NCI-H1930 (cell line): ENCODE data around the gene ITIH6.
"Not testable (repeated sequence)": the region's sequence is repeated elsewhere in the genome, so short reads cannot be mapped to it uniquely, and the experiment has no call there.

Experiments
- DNase-seq, 2 experiments: peaks; one replicate each; lab custom pipeline; 2025; lab: John Stamatoyannopoulos, UW

Gene ITIH6, protein sequence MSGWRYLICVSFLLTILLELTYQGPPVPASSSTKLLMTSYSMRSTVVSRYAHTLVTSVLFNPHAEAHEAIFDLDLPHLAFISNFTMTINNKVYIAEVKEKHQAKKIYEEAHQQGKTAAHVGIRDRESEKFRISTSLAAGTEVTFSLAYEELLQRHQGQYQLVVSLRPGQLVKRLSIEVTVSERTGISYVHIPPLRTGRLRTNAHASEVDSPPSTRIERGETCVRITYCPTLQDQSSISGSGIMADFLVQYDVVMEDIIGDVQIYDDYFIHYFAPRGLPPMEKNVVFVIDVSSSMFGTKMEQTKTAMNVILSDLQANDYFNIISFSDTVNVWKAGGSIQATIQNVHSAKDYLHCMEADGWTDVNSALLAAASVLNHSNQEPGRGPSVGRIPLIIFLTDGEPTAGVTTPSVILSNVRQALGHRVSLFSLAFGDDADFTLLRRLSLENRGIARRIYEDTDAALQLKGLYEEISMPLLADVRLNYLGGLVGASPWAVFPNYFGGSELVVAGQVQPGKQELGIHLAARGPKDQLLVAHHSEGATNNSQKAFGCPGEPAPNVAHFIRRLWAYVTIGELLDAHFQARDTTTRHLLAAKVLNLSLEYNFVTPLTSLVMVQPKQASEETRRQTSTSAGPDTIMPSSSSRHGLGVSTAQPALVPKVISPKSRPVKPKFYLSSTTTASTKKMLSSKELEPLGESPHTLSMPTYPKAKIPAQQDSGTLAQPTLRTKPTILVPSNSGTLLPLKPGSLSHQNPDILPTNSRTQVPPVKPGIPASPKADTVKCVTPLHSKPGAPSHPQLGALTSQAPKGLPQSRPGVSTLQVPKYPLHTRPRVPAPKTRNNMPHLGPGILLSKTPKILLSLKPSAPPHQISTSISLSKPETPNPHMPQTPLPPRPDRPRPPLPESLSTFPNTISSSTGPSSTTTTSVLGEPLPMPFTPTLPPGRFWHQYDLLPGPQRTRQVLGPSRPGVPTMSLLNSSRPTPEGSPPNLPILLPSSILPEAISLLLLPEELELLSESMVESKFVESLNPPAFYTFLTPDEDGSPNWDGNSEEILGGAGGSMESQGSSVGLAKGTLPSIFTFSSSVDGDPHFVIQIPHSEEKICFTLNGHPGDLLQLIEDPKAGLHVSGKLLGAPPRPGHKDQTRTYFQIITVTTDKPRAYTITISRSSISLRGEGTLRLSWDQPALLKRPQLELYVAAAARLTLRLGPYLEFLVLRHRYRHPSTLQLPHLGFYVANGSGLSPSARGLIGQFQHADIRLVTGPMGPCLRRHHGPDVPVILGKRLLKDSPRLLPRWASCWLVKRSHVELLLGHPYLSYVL

DNA sequence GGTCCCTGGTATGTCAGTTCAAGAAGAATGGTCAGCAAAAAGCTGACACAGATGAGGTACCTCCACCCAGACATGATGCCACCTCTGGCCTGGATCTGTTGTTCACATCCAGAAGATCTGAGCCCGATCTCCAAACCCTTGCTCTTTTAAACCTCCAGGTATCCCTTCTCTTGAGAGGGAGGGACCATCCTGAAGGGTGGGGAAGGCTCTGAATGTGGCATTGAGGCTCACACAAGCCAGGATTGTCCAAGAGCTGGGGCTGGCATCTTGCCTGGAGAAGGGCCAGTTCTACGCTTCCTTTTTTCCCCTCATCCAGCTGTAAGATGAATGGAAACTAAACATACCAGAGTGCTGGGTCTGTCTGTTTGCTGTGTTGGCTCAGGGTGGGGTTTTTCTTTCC, at the start of gene ITIH6:
ITIH6 (minus strand) TSS at position 119 of the 400 bp plus-strand sequence; CDS start at position 74, 45 bp downstream.
- DNase-seq, result no peak

DNA sequence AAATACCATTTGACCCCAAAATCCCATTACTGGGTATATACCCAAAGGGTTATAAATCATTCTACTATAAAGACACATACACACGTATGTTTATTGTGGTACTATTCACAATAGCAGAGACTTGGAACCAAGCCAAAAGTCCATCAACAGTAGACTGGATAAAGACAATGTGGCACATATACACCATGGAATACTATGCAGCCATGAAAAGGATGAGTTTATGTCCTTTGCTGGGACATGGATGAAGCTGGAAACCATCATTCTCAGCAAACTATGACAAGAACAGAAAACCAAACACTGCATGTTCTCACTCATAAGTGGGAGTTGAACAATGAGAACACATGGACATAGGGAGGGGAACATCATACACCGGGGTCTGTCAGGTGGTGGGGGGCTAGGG, 49.6 kb upstream of the ITIH6 start:
- not testable (repeated sequence) for DNase-seq

DNA sequence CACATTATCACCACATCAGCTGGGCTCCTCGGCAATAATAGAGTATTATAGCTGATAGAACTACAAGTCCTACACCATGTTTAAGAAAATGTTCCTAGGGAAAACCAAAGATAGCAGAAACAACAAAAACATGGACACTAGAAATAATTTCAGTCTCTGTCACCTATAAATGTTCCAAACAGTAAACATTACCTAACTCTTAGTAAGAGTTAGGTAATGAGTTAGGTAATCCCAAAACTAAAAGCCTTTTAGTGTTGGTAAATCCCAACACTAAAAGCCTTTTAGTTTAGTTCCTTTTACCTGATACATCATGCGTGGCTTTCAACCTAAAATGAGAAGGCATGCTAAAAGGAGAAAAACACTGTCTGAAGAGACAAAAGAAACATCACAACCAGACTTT, 45.0 kb upstream of the ITIH6 start:
- DNase-seq, result no peak

DNA sequence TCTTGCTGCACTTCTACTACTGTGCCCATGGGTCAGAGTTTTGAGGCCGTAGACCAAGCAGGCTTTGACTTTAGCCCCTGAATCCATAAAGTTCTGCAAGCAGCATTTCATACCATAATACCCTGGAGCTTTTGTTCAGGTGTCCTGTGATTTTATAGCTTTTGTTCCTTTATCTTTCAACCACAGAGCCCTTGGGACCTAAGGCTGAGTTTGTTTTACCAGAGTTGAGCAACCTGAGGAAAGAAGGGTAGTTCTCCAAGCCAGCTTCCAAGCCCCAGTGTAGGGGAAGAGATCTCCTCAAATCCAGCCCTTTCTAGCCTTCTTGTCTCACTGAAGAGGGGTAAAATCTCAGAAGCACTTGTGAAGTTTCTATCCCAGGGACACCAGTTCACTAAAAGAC, 44.6 kb upstream of the ITIH6 start:
- DNase-seq, result no peak

DNA sequence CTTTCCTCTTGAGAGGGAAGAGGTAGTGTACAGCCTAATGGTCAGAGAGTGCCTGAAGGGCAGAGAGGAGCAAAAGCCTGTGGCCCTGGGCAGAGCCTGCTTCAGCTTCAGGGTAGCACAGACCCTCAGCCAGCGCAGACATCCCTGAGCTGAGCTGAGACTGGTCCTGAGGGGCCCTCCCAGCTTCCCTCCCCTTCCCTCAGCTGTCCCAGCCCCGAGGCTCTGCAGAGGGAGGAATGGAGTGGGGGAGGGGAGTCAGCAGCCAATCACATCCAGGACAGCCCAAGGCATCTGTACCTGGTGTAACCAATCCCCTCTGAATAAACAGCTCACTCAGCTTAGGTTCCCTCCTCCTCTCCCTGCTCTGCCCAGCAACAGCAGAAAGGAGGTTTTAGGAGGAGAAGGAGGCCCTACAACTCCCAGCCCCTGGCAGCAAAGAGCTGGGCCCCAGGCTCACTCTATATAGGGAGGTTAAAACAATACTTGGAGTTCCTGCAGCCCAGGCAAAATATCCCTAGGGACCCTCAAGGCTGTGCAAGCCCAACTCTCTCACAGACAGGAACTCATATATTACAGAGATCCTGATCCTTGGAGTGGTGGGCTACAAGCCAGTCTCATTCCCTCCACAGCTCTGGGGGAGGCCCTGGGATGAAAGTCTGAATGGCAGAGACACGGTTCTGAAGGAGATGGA, 43.3 kb upstream of the ITIH6 start:
- not testable (repeated sequence) for DNase-seq

DNA sequence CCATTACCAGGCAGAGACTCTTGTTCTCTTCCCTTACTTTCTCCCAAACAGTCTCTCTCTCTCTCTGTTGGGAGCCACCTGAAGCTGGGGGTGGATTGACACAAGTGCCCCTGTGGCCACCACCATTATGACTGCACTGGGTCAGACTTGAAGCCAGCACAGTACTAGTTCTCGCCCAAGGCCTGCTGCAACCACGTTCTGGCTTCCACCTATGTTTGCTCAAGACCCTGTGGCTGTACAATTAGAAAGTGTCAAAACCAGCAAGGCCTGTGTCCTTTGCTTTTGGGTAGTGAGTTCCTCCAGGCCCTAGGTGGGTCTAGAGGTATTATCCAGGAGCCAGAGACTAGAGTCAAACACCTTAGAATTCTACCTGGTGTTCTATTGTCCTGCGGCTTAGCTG, 40.5 kb upstream of the ITIH6 start:
- no peak for DNase-seq

DNA sequence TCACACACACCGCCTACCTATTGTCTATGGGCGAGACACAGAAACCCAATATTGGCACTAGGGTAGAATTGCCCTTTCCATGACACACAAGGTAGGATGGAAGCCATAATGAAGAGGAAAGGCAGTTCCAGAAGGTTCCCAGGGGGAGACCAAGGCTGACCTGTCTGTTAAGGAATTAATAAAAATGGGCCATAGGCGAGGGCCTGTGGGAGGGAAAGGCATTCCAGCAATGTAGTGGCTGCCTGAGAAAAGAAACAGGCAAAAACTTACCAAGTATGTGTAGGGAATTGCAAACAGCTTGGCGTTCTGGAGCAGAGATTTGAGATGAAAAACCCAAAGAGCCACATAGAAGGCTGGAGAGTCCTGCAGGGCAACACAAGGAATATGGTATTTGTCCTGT, 28.5 kb upstream of the ITIH6 start:
- no peak for DNase-seq

DNA sequence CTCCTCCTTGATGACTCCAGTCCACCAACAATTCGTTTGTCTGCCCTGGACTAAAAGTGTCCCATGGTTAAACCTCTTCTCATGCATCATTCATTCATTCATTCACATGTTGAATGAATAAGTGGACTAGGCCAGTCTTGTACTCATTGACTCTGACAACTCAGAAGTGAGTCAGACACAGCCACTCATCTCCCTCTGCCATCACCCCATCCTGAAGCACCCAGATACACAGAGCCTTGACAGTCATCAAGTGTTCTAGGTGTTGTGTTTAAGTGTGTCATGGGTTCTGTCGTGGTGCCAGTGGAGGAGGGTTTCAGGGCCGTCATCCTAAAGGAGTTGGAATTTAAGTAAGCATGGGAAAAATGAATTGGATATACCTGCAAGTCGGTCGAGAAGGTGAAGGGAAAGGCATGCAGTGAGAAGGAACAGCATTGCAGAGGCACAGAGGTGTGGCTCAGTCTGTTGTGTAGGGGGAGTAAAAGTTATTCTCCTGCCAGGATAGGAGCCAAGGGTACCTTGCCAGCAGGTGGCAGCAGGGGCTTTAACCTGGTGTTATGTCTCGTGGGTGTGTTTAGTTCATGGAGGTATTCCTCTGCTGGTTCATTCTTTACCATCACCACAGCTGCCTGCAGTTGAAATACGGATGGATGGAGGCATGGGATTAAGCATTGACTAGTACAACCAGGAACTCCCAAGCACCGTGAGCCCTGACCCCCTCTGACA, 27.8 kb upstream of the ITIH6 start:
- no peak for DNase-seq

DNA sequence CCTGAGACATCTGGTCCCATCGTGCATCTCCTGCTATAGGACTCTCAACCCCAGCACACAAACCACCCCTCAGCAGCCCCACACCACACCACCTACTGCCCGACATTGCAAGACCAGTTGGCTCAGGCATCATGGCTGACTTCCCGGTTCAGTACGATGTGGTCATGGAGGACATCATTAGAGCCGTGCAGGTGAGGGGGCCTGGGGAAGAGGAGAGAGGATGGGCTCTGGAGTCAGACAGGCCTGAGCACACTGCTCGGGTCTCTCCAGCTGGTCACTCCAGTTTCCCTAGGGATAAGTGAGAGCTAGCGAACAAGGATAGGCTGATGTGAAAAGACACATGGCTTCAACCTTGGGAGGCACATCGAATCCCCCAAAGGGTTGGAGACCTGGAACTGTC, 26.7 kb upstream of the ITIH6 start:
- DNase-seq, result no peak

DNA sequence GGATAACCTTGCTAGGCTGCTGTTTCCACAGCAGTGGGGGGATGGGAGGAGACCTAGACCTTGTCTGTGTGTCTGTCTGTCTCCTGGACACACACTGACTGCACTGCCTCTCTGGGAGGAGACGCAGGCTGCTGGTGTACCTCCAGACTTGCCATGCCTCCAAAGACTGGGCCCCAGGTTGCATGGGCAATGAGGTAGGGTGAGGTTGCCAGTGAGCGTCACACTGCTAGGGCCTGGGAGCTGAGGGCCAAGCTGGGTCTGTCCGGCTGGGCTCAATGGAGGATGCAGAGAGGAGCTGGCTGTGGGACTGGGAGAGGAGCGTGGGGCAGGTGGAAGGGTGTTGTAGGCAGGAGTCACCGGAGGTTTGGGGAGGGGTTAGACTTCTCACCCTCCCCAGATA, 26.1 kb upstream of the ITIH6 start:
- DNase-seq, result no peak

DNA sequence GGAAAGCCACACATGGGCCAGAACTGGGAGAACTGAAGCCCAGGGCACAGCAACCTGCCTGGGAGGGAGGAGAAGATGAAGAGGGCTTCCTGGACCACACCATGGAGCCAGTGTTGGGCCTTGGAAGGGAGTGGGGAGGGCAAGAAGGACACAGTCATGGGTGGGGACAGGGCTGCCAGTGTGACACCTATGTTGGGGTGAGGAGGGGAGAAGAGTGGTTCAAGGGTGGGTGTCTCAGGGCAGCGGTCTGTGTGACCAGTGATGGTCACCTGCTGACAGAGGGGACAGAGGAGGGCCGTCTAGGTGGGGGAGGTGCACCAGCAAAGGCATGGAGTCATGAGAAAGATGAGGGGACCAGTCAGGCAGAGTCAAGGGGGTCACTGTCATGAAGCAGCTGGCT, 23.3 kb upstream of the ITIH6 start:
- DNase-seq, result no peak

DNA sequence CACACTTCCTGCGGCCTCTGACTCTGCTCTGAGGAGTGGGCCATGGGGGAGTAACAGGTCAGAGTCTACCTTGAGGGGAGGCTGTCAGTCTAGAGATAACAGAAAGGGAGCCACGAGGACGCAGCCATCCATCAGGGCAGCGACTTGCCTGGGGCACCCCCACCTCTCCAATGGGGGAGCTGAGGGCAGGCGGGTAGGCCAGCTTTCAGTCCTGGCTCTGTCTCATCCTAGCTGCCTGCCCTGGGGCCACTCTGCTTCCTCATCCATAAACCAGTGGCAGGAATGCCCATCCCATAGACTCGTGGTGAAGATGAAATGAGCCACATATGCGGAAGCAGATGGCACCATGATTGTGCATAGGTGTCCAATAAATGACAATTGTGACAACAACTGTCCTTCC, 22.7 kb upstream of the ITIH6 start:
- DNase-seq, result no peak

DNA sequence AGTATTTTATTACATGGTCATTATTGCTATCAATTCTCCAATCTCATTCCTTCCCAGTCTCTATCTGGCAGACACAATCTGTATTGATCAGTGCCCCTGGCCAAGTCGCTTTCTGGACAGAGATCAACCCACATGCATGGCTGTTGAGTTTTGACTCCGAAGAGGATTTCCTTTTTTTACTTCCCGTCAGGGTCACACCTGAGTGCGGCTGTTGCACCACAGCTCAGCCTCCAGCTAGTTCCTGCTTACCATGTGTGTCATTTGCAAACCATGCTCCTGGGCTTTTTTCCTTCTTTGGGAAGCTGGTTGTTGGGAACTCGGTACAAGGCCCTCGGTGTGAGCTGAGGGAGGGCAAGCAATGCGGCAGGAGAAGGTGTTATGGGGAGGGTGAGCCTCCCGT, 21.1 kb upstream of the ITIH6 start:
- no peak for DNase-seq

DNA sequence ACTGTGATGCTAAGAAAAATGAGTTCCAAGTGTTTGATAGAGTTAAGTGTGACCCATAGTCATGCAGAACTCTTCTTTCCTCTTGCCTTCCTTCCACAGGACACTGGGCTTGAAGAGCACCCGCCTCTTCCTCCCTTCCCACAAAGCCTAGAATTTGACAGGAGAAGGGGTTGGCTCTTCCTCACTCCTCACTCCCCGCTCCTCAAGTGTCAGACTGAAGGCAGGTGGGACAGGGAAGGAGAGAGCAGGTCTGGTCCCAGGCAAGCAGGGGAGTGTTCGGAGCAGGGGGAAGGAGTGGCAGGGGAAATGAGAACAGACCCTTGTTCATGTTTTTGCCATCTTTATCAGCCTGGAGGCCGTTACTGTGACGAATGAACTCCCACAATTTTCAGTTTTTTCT, 20.2 kb upstream of the ITIH6 start:
- DNase-seq, result no peak

DNA sequence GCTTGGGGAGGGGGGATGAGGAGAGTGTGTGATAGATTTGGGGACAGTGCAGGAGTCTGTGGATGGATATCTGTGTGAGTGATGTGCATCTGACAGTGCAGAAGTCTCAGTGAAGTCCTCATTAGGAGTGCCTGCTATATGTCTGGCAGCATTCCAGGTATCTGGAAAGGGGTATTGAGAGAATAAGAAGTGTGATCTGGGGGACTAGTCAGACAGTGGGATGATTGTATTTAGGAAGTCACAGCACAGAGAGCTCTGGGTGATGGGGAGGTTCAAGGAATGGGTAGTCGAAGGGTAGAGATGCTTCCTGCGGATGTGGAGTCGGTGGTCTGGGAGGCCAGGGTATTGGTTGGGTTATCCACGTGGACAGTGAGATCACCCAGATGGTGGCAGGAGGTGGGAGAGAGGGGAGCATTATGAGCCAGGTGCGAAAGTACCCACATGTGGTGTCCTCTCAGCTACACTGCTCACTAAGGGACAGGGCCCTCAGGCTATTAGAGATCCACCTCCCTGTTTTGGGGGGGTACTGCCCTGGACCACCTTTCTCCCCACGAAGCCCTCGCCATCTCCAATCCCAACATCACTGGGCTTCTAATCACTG, 19.3 kb upstream of the ITIH6 start:
- DNase-seq, result no peak

DNA sequence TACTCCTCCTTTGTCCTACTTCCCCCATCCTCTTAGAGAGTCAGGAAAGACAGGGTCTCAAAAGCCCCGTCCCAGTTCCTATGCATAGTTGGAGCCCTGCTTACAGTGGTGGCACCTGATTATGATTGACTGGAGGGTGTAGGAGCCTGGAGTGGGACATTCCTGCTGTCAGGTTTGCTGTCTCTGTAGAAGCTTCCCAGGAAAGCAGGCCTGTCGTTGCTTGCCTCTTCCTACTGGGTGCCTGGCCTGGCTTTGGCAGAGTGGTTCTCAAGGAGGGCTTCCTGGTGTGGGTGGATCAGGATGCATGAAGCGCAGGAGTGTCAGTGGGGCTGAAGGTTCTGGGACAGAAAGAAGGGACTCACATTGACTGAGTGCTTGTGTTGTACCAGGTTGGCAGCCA, 14.3 kb upstream of the ITIH6 start:
- DNase-seq, result no peak

DNA sequence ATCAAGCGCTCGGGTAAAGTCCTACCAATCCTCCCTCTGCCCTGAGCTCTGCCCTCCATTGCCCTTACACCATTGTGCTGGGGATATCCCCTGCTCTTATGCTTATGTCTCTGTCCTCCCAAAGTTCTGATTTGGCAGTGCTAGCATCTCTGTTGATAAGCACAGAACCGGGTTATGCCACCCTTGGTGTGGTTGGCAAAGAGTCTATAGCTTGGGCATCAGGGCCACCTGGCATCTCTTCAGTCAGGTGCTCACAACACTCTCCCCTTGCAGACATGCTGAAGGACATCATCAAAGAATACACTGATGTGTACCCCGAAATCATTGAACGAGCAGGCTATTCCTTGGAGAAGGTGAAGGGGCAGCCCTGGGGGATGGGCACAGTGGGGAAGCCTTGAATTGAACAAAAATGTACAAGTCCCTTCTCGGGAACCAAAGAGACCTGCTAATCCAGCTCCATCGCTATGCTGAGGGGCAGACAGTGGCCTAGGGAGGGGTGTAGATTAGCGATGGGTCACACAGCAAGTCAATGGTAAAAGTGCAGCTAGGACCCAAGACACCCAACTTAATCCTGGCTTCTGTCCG, 13.3 kb upstream of the ITIH6 start:
- no peak for DNase-seq

DNA sequence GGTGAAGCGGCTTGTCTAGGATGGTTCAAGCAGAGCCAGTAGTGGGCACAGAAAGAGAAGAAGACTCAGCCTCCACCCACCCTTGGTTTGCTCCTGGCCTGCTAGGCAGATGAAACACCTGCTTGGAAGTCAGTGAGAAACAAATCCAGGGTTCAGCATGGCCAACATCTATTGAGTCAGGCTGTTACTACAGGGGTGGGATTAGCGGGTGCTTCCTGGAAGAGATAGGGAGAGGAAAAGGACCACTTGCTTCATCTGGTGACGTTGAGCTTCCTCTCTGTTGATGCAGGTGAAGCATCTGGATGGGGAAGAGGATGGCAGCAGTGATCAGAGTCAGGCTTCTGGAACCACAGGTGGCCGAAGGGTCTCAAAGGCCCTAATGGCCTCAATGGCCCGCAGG, 12.5 kb upstream of the ITIH6 start:
- DNase-seq, result no peak

DNA sequence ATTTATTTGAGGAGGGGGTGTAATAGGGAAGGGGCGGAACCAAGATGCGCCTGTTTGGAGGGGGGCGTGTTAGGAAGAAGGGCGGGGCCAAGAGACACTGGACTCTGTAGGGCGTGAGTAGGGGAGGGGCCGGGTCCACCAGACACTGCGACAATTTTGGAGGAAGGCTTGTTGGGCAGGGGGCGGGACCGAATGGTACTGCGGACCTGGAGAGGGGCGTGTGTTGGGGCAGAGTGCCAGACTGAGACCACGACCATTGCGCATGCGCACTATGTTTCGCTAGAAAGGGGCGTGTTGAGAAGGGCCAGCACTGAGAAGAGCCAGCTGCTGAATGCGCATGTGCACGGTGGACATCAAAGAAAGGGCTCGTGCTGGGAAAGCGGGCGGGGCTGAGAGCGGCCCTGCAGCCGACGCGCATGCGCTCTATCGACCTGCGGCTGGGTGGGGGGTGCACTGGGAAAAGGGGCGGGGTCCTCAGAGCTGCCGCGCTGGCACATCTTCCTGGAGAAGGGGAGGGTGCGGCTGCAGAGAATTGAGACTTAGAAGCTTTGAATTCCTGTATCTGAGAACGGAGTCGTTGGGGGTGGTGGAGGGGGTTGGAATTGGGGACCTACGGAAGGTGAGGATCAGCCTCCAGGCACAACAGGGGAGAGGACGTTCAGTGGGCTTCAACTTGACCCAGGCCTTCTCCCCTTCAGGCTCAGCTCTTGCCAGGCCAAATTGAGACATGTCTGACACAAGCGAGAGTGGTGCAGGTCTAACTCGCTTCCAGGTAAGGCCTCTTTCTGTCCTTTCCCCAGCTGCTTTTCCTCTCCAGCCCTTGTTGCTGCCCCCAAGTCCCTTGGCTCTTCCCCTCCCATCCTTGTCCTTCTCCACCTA, 10.8 kb upstream of the ITIH6 start:
- DNase-seq, result peak; percentile 91
